Stimulated activated naive B cell treated with anti-CD40 and anti-IgM and Interleukin-4, amounts not matched to agents 10 μg/mL and 1 μg/mL and 100 μg/mL, for 72 hours (primary cell): ENCODE results near the gene CCM2.

Experiments
- ATAC-seq, 2 donors: fragments of 150-1000 bp; cut with Tn5 transposase; replicated peaks; 2 replicates each; pipeline ENCODE4 v1.10.0; 2021; ENCODE audit warnings: moderate library complexity in 1 of 2
- DNase-seq: peaks from one replicate; pipeline ENCODE4 v3.0.0; 2021
- H3K27ac Mint-ChIP-seq: one replicate; pipeline ENCODE4 v1.8.0; 2022; ENCODE audit warnings: mild to moderate bottlenecking, mixed read lengths
- H3K27me3 Mint-ChIP-seq, 2 donors: one replicate each; pipeline ENCODE4 v1.8.0; 2022; ENCODE audit warnings: mixed read lengths in 2 of 2
- H3K36me3 Mint-ChIP-seq, 2 donors: one replicate each; pipeline ENCODE4 v1.8.0; 2022; ENCODE audit warnings: mixed read lengths in 2 of 2, mild to moderate bottlenecking in 1 of 2
- H3K4me1 Mint-ChIP-seq, 2 donors: one replicate each; pipeline ENCODE4 v1.8.0; 2022; ENCODE audit warnings: mixed read lengths in 2 of 2, mild to moderate bottlenecking in 1 of 2
- H3K4me3 Mint-ChIP-seq, 2 donors: one replicate each; pipeline ENCODE4 v1.8.0; 2022; ENCODE audit warnings: mild to moderate bottlenecking in 2 of 2, mixed read lengths in 2 of 2, moderate library complexity in 1 of 2
- H3K9me3 Mint-ChIP-seq, 2 donors: one replicate each; pipeline ENCODE4 v1.8.0; 2022; ENCODE audit warnings: mixed read lengths in 2 of 2, mild to moderate bottlenecking in 1 of 2

Gene CCM2

GRCh38 chr7:45000093-45001032 is at the start of gene CCM2:
TSS of gene CCM2 (plus strand) at chr7:45000201. CDS start at chr7:45000334, 133 bp downstream.
- DNase-seq (no peak), ATAC-seq (peak; percentile 5 to 15)
- H3K36me3 Mint-ChIP-seq: peaks cover 18 to 22% of the 10 kb centered on the region in 2 donors
- H3K4me3 Mint-ChIP-seq: peak within 1 kb of the TSS; percentile 89 to 91
- no peaks in the 10 kb centered on the region for H3K27me3 Mint-ChIP-seq
- peaks cover 30 to 67% of the 10 kb centered on the region in 2 donors for H3K4me1 Mint-ChIP-seq
- H3K9me3 Mint-ChIP-seq: no peaks in the 10 kb centered on the region
- H3K27ac Mint-ChIP-seq: peak within 1 kb of the TSS; percentile 96

GRCh38 chr7:44953156-44953555 is 46.8 kb upstream of the CCM2 start:
- no peak for DNase-seq
- Mint-ChIP-seq H3K9me3 (no peaks in the 10 kb centered on the region), H3K27me3 (peaks cover 8 to 11% of the 10 kb centered on the region in 2 donors), H3K4me3 (no peak overlapping the region), H3K36me3 (no peaks in the 10 kb centered on the region), H3K4me1 (peaks cover 0 to 1% of the 10 kb centered on the region in 2 donors), H3K27ac (no peak overlapping the region)
- no peak for ATAC-seq

- ATAC-seq (peak in 1 of 2 donors; percentile 6), DNase-seq (no peak)
- H3K4me1 Mint-ChIP-seq: peaks cover 18 to 21% of the 10 kb centered on the region in 2 donors
- H3K4me3 Mint-ChIP-seq: no peak overlapping the region
- no peaks in the 10 kb centered on the region for H3K9me3 Mint-ChIP-seq
- no peaks in the 10 kb centered on the region for H3K27me3 Mint-ChIP-seq
- H3K36me3 Mint-ChIP-seq: peaks cover 6 to 8% of the 10 kb centered on the region in 2 donors
- peak overlapping the region; percentile 69 for H3K27ac Mint-ChIP-seq
Observed at GRCh38 chr7:44955733-44956132, 44.3 kb upstream of the CCM2 start.

- Mint-ChIP-seq H3K27me3 (no peaks in the 10 kb centered on the region), H3K27ac (peak overlapping the region; percentile 69), H3K36me3 (peaks cover 6 to 9% of the 10 kb centered on the region in 2 donors), H3K9me3 (no peaks in the 10 kb centered on the region), H3K4me1 (peaks cover 18 to 21% of the 10 kb centered on the region in 2 donors), H3K4me3 (no peak overlapping the region)
- peak in 1 of 2 donors; percentile 4 for ATAC-seq
- DNase-seq: no peak
Observed at GRCh38 chr7:44956157-44956766, 43.7 kb upstream of the CCM2 start.

- peaks cover 13 to 17% of the 10 kb centered on the region in 2 donors for H3K36me3 Mint-ChIP-seq
- no peaks in the 10 kb centered on the region for H3K27me3 Mint-ChIP-seq
- peak overlapping the region in 1 of 2 donors; percentile 17 for H3K4me3 Mint-ChIP-seq
- H3K4me1 Mint-ChIP-seq: peaks cover 18 to 25% of the 10 kb centered on the region in 2 donors
- H3K9me3 Mint-ChIP-seq: no peaks in the 10 kb centered on the region
- ATAC-seq (peak in 1 of 2 donors; percentile 7), DNase-seq (no peak)
- H3K27ac Mint-ChIP-seq: peak overlapping the region; percentile 47
Observed at GRCh38 chr7:44958645-44959344, 41.2 kb upstream of the CCM2 start.

GRCh38 chr7:44959433-44959951 is 40.5 kb upstream of the CCM2 start:
- ATAC-seq (peak; percentile 13 to 29), DNase-seq (no peak)
- Mint-ChIP-seq H3K27ac (peak overlapping the region; percentile 80), H3K4me1 (peaks cover 20 to 25% of the 10 kb centered on the region in 2 donors), H3K4me3 (peak overlapping the region in 1 of 2 donors; percentile 36), H3K9me3 (no peaks in the 10 kb centered on the region), H3K27me3 (no peaks in the 10 kb centered on the region), H3K36me3 (peaks cover 18 to 22% of the 10 kb centered on the region in 2 donors)

GRCh38 chr7:44960011-44960580 is 39.9 kb upstream of the CCM2 start:
- DNase-seq (no peak), ATAC-seq (peak; percentile 2 to 5)
- peak overlapping the region in 1 of 2 donors; percentile 30 for H3K4me3 Mint-ChIP-seq
- H3K9me3 Mint-ChIP-seq: no peaks in the 10 kb centered on the region
- H3K36me3 Mint-ChIP-seq: peaks cover 19 to 24% of the 10 kb centered on the region in 2 donors
- H3K4me1 Mint-ChIP-seq: peaks cover 21 to 26% of the 10 kb centered on the region in 2 donors
- no peaks in the 10 kb centered on the region for H3K27me3 Mint-ChIP-seq
- peak overlapping the region; percentile 80 for H3K27ac Mint-ChIP-seq

GRCh38 chr7:44961844-44962482 is 38.0 kb upstream of the CCM2 start:
- no peaks in the 10 kb centered on the region for H3K27me3 Mint-ChIP-seq
- peaks cover 28 to 39% of the 10 kb centered on the region in 2 donors for H3K36me3 Mint-ChIP-seq
- no peaks in the 10 kb centered on the region for H3K9me3 Mint-ChIP-seq
- DNase-seq (no peak), ATAC-seq (no peak)
- H3K4me3 Mint-ChIP-seq: no peak overlapping the region
- H3K4me1 Mint-ChIP-seq: peaks cover 26 to 31% of the 10 kb centered on the region in 2 donors
- H3K27ac Mint-ChIP-seq: peak overlapping the region; percentile 42

GRCh38 chr7:44962483-44963251 is 37.3 kb upstream of the CCM2 start:
- Mint-ChIP-seq H3K36me3 (peaks cover 33 to 45% of the 10 kb centered on the region in 2 donors), H3K4me3 (no peak overlapping the region), H3K27ac (peak overlapping the region; percentile 42), H3K9me3 (no peaks in the 10 kb centered on the region), H3K4me1 (peaks cover 26 to 36% of the 10 kb centered on the region in 2 donors), H3K27me3 (no peaks in the 10 kb centered on the region)
- ATAC-seq (no peak), DNase-seq (no peak)

GRCh38 chr7:44963364-44964290 is 36.4 kb upstream of the CCM2 start:
- Mint-ChIP-seq H3K9me3 (no peaks in the 10 kb centered on the region), H3K27ac (peak overlapping the region; percentile 81), H3K4me1 (peaks cover 28 to 41% of the 10 kb centered on the region in 2 donors), H3K36me3 (peaks cover 36 to 51% of the 10 kb centered on the region in 2 donors), H3K4me3 (no peak overlapping the region), H3K27me3 (no peaks in the 10 kb centered on the region)
- DNase-seq (no peak), ATAC-seq (no peak)

GRCh38 chr7:44964384-44964830 is 35.6 kb upstream of the CCM2 start:
- Mint-ChIP-seq H3K4me1 (peaks cover 23 to 33% of the 10 kb centered on the region in 2 donors), H3K27ac (peak overlapping the region; percentile 69), H3K27me3 (no peaks in the 10 kb centered on the region), H3K4me3 (peak overlapping the region in 1 of 2 donors; percentile 26), H3K9me3 (no peaks in the 10 kb centered on the region), H3K36me3 (peaks cover 39 to 58% of the 10 kb centered on the region in 2 donors)
- ATAC-seq (peak; percentile 19 to 22), DNase-seq (no peak)
